Pancreas (tissue), 10 donors: ENCODE measurements around the gene SH3YL1. TPM values are rescaled to one million over a fixed set of nuclear protein-coding genes. Genes with fewer than 3 reads are reported as not detected.

ENCODE experiments used
- ATAC-seq, 4 donors: fragments of 200-7000 bp; cut with Tn5 transposase; one replicate each; pipeline versions ENCODE4 v1.8.0 to v1.9.1; 2020; ENCODE audit warnings: mild to moderate bottlenecking in 4 of 4, moderate library complexity in 4 of 4
- DNase-seq, 6 donors: peaks; one replicate each; pipeline ENCODE4 v3.0.0-alpha.2; 2020
- FAIRE-seq: peaks from 2 replicates; lab custom pipeline; 2012; peaks lifted over from hg19 to GRCh38; lab: Jason Lieb, UNC
- H3K27ac ChIP-seq, 4 donors: fragments of 200-600 bp; sonication (generic); 1 replicate in 3 of 4; 2 replicates in 1 of 4; pipeline versions ENCODE4 v1.5.0 to v1.8.0; 2020
- H3K27me3 ChIP-seq, 4 donors: fragments of 200-600 bp; one replicate each; pipeline ENCODE4 v1.8.0; 2021
- H3K36me3 ChIP-seq, 3 donors: fragments of 200-600 bp; sonication (generic) in 1 of 3; one replicate each; pipeline versions ENCODE4 v1.5.0 to v1.8.0; 2020 to 2021
- H3K4me1 ChIP-seq, 3 donors: fragments of 200-600 bp; one replicate each; pipeline ENCODE4 v1.8.0; 2021
- H3K4me3 ChIP-seq, 4 donors: fragments of 200-600 bp; sonication (generic) in 2 of 4; one replicate each; pipeline versions ENCODE4 v1.5.0 to v1.8.0; 2020 to 2021
- H3K9me3 ChIP-seq, 4 donors: fragments of 200-600 bp; one replicate each; pipeline ENCODE4 v1.8.0; 2021
- WGBS, 2 donors: extraction: QIAGEN DNeasy Blood & Tissue Kit; methylation state at CpG; one replicate each; pipeline ENCODE4 v1.1.7; 2013; 5-methylcytosine and 5-hydroxymethylcytosine counted together
- intact Hi-C, 3 donors: fragments of 100-400 bp; cut with DNase I; formaldehyde crosslinking; loops; one replicate each; pipeline versions ENCODE4 v1.11.1 to v1.14.2; 2022
- polyA plus RNA-seq, 2 donors: library from polyadenylated mRNA; stranded (reverse); fragments of 200-250 nt; gene quantifications; one replicate each; pipeline ENCODE4 v1.2.3, GENCODE V29; 2013
- total RNA-seq, 6 donors: library from RNA; stranded (reverse); fragmentation: NEBNext Ultra II Directional in 4 of 6; extraction: Animal tissue kit (Norgen Biotek cat#: 25700) in 4 of 6; gene quantifications; one replicate each; pipeline versions ENCODE4 v1.2.1 to v1.2.4, GENCODE V29; 2021 to 2023
- TF ChIP-seq, protein P1 (sequence below), 4 donors: fragments of 200-600 bp; sonication (generic) in 3 of 4; IDR thresholded peaks; one replicate each; pipeline versions ENCODE4 v1.5.0 to v1.8.0; 2021; ENCODE audit warnings: antibody characterized with exemption in 4 of 4
- donor health status: healthy with polysubstance abuse.
- donor health status: DM: no; HTN: no; CAD: no; lungs with moderate emphysema.
- donor health status: DM: no; HTN: no; CAD: no.
- donor health status: control.
- donor health status: control.
- donor health status: Bipolar disorder and iron deficiency.
- donor health status: DM: yes; HTN: yes; CAD: no.
- donor health status: DM: no; HTN: no; CAD: no.
- donor health status: DM: no; HTN: no; CAD: no.
- donor health status: DM: yes; HTN: yes; CAD: no.

The SH3YL1 gene
- total and polyA plus RNA-seq, 8 donors = 63.7 to 162 (median 119) TPM

- WGBS, 2 donors = 42 to 48% methylated on average over 9 of the region's 9 CpGs
- Histone ChIP-seq H3K36me3 (peaks cover 5 to 30% (median 9%) of the 10 kb centered on the region in 3 donors), H3K4me3 (no peak overlapping the region), H3K9me3 (no peaks in the 10 kb centered on the region), H3K27me3 (no peaks in the 10 kb centered on the region), H3K4me1 (peaks cover 0 to 12% (median 0%) of the 10 kb centered on the region in 3 donors), H3K27ac (peak overlapping the region in 2 of 4 donors; percentile 6 to 31)
- TF ChIP-seq, protein P1, sequence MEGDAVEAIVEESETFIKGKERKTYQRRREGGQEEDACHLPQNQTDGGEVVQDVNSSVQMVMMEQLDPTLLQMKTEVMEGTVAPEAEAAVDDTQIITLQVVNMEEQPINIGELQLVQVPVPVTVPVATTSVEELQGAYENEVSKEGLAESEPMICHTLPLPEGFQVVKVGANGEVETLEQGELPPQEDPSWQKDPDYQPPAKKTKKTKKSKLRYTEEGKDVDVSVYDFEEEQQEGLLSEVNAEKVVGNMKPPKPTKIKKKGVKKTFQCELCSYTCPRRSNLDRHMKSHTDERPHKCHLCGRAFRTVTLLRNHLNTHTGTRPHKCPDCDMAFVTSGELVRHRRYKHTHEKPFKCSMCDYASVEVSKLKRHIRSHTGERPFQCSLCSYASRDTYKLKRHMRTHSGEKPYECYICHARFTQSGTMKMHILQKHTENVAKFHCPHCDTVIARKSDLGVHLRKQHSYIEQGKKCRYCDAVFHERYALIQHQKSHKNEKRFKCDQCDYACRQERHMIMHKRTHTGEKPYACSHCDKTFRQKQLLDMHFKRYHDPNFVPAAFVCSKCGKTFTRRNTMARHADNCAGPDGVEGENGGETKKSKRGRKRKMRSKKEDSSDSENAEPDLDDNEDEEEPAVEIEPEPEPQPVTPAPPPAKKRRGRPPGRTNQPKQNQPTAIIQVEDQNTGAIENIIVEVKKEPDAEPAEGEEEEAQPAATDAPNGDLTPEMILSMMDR (IDR thresholded peaks at IDR 0.05) = no peak
- DNase-seq (peak in 1 of 6 donors; percentile 29), ATAC-seq (peak in 3 of 4 donors; percentile 51 to 68 (median 55)), FAIRE-seq (no peak)
- intact Hi-C loops = no loop called here
Measured at GRCh38 chr2:231521-232185, 32.2 kb downstream of the SH3YL1 start.

DNA sequence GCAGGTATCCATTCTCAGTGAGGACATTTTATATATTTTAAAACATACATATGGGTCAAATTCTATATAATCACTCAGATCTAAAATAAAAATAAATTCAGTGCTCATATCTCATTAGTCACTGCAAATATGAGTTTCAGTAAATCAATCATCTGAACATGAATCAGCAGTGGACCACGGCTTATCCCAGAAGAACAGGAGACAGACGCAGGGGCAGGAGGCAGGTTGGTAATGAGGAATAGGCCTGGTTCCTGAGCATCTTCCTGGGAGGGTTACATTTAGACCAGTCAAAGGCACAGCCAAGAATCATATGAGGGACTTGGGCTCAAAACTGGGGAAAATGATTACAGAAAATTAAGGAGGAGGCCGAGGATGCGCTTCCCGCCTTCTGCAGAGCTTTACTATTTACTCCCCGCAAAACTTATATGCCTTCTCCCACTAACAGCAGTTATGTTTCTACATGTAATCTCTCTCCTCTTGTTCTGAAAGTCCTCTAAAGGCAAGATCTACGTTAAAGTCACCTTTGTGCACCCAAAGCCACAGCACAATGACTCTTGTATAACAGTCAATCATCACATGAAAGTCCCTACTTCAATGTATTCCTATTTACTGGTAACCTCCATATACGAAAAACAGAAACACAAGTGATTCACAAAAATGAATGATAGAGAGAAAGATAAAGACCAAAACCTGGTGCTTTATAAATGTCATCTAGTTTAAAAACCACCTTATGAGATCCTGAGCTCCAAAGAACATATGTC lies 35.1 kb downstream of the SH3YL1 start:
- ATAC-seq (peak in 3 of 4 donors; percentile 46 to 55 (median 53)), FAIRE-seq (no peak), DNase-seq (no peak)
- H3K36me3 ChIP-seq = peaks cover 5 to 59% (median 13%) of the 10 kb centered on the region in 3 donors
- intact Hi-C loops = no loop called here
- H3K4me3 ChIP-seq = no peak overlapping the region
- peak overlapping the region in 2 of 4 donors; percentile 24 to 48 for H3K27ac ChIP-seq
- H3K27me3 ChIP-seq = no peaks in the 10 kb centered on the region
- TF ChIP-seq, protein P1 (IDR thresholded peaks at IDR 0.05) = no peak
- 78 to 83% methylated on average over 8 of the region's 8 CpGs for WGBS, 2 donors
- H3K4me1 ChIP-seq = peaks cover 0 to 12% (median 0%) of the 10 kb centered on the region in 3 donors
- H3K9me3 ChIP-seq = no peaks in the 10 kb centered on the region

- WGBS, 2 donors = 64 to 67% methylated on average over 9 of the region's 9 CpGs
- Histone ChIP-seq H3K9me3 (no peaks in the 10 kb centered on the region), H3K4me3 (no peak overlapping the region), H3K4me1 (peaks cover 0 to 12% (median 0%) of the 10 kb centered on the region in 3 donors), H3K36me3 (peaks cover 2 to 59% (median 19%) of the 10 kb centered on the region in 3 donors), H3K27ac (peak overlapping the region in 2 of 4 donors; percentile 8 to 48), H3K27me3 (no peaks in the 10 kb centered on the region)
- TF ChIP-seq, protein P1 (IDR thresholded peaks at IDR 0.05) = no peak
- DNase-seq (peak in 3 of 6 donors; percentile 38 to 56 (median 46)), ATAC-seq (peak; percentile 57 to 83 (median 76)), FAIRE-seq (no peak)
- intact Hi-C loops = no loop called here
Measured at GRCh38 chr2:228115-228514, 35.7 kb downstream of the SH3YL1 start.

DNA sequence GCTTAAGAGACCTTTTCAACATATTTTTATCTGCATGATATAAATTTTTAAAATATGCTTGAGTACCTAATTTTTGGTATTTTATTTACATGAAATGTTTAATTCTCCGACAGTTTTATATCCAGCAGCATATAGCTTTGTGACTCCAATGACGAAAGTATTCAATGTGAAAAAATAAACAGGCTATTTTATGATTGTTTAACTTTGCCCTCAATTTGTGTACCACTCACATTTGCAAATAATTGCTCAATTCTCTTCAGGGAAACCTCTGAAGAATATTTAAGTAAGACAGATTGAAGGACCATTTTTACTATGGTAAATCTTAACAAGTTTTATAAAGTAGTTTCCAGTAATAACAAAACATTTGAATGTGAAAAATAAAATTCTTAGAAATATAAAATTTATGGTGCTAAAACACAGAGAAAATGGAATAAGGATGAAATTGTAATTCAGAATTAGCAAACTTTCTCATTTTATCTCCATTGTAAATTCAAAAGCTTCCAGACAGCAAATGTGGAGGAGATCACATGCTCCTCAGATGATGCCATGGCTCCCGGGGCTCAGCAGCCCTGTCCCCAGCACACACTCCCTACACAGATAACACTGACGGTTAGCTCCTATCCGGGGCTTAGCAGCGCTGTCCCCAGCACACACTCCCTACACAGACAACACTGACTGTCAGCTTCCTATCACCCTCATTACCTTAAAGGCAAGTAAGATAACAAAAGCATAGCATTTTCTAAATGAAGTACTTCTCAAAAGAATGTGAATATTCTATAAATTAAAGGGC lies 39.7 kb downstream of the SH3YL1 start:
- 88% methylated on average over 6 of the region's 6 CpGs for WGBS, 2 donors

More for the DNA sequence above, 39.7 kb downstream of the SH3YL1 start:
- no peak overlapping the region for H3K27ac ChIP-seq
- TF ChIP-seq, protein P1 (IDR thresholded peaks at IDR 0.05) = no peak
- H3K27me3 ChIP-seq = no peaks in the 10 kb centered on the region
- DNase-seq (no peak), ATAC-seq (no peak), FAIRE-seq (no peak)
- intact Hi-C loops = no loop called here
- peaks cover 0 to 58% (median 18%) of the 10 kb centered on the region in 3 donors for H3K36me3 ChIP-seq
- H3K9me3 ChIP-seq = no peaks in the 10 kb centered on the region
- no peaks in the 10 kb centered on the region for H3K4me1 ChIP-seq
- H3K4me3 ChIP-seq = no peak overlapping the region
